Muscle of arm (tissue), 12 donors: Measurements from ENCODE around the gene CUL2. TPM values are rescaled to one million over a fixed set of nuclear protein-coding genes. Genes with fewer than 3 reads are reported as not detected.
"Not testable (repeated sequence)": the region's sequence is repeated elsewhere in the genome, so short reads cannot be mapped to it uniquely, and the experiment has no call there.

ENCODE experiments used
- DNase-seq: peaks from one replicate; pipeline ENCODE4 v3.0.0-alpha.2; 2013
- polyA plus RNA-seq, 12 donors: library from polyadenylated mRNA; unstranded; fragments of 120-200 nt; gene quantifications; one replicate each; pipeline ENCODE4 v1.2.1, GENCODE V29; 2013; ENCODE audit not compliant: insufficient read length in 12 of 12

CUL2 gene
- polyA plus RNA-seq, 12 donors = 28.7 to 53.2 (median 45.1) TPM; not detected in 1

DNA sequence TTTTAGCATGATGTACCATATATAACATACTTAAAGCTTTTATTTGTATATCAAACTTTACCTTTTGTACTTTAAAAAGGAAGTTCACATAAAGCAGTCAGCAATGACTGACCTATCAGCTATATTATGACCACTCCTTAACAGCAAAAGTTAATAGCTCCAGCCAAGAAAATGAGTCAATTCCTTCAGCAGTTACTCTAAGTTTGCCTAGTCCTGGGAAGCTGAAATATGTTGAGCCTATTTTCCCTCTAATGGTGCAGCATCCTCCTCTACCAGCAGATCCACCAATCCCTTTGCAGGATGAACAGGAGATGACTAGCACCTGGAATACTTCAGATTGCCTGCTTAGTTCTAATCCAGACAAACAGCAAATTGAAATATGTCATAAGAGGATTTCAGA lies 64.2 kb downstream of the CUL2 start:
- no peak for DNase-seq

DNA sequence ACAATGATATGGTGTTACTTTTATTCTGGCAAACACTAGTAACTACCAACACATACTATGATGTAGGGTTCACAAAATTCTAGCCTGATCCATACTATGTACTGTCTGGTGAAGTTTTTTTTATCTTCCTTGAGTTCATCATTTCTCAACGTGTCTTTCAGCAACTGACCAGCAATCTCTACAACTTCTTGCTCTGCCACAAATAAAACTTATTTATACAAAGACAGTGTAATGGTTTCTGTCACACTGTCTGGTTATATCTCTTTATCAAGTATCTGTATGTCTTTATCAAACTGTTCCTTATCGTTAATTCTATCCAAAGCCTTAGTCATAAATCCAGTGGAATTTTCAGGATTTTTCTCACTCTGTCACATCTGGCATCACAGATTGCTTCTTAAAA lies 69.7 kb downstream of the CUL2 start:
- no peak for DNase-seq

DNA sequence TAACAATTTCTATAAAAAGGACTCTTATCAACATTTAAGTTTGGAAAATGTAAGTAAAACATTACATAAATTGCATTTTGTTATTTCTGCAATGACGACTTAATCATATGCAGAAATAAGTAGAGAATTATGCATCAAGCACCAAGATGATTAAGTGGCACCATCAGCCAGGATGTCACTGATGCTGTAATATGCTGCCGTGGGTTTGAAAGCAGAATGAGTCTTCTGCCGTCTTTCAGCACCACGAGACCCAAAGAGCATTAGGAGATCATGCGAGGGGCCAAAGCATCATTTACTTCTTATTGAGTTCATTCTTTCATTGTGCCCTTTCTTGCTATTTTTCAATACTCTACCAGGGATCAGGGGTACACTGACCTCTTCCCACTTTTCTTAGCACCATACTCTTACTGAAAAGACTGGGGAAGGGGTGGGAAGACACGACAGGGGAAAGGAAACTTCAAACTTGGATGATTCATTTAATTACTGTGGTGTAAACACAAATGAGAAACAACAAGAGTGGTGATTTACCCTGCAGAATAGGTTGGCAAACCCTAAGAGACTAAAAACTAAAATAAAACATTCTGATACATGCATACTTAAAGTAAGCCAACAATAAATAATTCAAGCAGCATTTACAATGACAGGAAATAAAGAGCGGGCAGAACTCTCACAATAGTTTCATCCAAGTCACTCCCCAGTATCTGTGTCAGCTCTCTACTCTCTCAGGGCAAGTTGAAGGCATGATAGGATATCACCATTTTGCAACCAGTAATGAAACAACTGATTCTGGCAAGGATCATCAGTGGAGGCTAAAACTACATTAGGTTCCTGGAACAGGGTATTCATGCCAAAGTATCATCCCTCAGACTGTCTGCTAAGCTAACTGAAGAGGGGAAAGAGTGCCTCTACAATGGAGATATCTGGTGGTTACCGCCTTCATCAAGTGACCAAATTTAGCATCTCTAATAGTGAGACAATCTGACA lies 70.8 kb downstream of the CUL2 start:
- DNase-seq = no peak

DNA sequence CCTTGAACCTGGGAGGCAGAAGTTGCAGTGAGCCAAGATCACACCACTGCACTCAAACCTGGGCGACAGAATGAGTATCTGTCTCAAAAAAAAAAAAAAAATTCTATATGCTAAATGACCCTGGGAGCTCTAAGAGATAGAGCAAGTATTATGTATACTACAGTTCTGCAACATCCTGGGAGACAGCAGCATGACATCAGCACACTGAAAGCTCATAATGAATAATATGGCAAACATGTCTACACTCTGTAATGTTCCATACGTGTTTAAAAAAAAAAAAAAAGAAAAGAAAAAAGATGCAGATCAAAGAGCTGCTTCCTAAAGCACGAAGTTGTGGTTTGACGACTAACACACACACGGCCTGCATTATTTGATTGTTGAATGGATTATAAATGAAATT lies 72.5 kb downstream of the CUL2 start:
- DNase-seq = no peak

DNA sequence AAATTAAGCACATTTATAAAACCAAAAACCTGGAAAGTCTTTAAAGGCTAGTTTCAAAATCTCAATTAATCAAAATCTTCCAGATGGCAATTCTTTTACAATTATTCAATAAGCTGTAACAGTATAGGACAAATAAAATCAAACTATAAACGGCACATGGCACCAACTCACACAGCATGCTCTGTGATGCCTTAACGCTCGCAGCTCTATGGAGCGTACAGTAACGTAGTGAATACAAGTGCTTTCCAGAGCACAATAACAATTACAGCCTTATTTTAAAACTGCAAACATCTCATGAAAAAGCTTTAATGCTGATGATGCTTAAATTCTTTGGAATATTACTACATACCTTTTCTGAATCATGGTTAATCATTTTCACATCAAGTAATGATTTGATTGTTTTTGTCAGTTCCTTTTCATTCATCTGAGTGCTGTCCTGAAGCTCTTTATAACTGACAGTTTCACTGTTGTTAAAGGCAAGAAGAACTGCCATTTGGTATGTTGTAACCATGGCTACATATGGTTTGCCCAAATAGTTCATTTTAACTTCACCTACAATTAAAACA lies 74.2 kb downstream of the CUL2 start:
- DNase-seq = no peak

DNA sequence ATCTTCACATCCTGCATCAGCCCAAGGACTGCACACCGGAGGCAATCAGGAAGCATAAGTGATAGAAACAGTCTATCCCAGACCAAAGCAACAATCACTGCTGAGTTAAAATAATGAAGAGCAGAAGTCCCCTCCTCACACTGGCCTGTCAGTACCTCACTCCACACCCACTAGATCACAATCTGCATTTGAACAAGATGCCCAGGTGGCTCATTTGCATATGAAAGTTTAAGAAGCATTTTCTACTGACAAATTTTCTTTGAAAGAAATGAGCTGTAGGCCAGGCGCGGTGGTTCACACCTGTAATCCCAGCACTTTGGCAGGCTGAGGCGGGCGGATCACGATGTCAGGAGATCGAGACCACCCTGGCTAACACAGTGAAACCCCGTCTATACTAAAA lies 77.4 kb downstream of the CUL2 start:
- no peak for DNase-seq

GRCh38 chr10:35011771-35012191 lies 78.4 kb downstream of the CUL2 start:
- no peak for DNase-seq

GRCh38 chr10:35007858-35008301 lies 82.3 kb downstream of the CUL2 start:
- no peak for DNase-seq

DNA sequence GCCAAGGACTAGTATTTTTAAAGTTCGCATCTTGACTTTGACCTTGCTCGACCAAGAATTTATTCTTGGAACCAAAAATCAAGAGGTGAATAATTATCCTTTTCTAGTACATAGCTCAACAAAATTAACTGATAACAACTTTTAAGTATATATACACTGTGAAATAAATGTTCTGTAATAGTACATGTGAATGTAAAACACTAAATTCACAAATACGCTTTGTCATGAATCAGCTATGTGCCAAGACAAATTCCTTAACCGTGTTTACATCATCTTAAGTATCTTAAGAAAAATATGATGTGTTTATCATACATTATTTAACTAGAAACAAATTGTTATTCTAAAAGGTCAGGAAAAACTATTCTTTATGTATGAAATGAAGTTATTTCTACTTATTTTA lies 83.3 kb downstream of the CUL2 start:
- no peak for DNase-seq

DNA sequence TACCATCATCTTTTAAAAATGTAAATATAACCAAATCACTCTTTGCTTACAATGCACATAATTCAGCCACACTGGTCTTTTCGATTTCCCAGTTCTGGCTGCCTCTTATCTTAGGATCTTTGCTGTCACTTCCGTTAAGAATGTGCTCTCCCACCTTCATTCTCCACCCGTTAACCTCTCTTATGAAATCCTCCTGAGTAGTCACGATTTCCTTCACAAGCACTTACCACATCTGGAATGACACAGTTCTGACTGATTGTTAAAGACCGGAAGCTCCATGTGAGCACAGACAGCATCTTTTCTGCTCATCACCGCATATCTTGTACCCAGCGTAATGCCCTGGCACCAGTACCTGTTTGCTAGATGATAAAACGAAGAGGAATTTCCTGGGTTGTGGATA lies 84.3 kb downstream of the CUL2 start:
- no peak for DNase-seq

- DNase-seq = no peak
Observed at GRCh38 chr10:35004651-35005050, 85.5 kb downstream of the CUL2 start.

- no peak for DNase-seq
Observed at GRCh38 chr10:35003906-35004305, 86.2 kb downstream of the CUL2 start.

GRCh38 chr10:35000936-35001335 lies 89.2 kb downstream of the CUL2 start:
- DNase-seq = no peak

DNA sequence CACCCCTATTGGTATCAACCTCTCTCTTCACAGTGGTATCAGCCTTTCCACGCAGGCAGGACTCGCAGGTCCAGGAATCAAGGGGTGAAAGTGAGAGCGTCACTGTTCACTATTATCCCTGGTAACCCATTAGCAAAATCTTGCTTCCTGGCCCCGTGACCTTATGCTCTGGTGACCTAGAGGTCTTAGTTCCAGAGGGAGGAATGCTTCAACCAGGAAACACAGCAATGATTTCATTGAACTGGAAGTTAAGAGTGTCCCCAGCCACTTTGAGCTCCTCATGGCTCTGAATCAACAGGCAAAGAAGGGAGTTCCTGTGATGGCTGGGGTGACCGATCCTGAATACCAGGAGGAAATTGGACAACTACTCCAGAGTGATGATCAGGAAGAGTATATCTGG lies 90.6 kb downstream of the CUL2 start:
- DNase-seq = no peak

DNA sequence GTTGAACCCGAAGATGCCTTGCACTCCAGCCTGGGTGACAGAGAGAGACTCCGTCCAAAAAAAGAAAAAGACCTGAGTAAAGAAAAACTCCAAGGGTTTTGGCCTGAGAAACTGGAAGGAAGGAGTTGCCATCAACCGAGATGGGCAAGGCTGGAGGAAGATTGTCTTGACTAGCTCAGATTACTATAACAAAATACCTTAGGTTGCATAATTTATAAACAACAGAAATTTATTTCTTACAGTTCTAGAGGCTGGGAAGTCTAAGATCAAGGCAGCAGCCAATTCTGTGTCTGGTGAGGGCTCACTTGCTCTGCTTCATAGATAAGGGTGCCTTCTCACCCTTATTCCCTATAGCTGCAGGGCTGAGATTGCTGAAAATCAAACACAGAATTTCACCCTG lies 91.2 kb downstream of the CUL2 start:
- DNase-seq = no peak

DNA sequence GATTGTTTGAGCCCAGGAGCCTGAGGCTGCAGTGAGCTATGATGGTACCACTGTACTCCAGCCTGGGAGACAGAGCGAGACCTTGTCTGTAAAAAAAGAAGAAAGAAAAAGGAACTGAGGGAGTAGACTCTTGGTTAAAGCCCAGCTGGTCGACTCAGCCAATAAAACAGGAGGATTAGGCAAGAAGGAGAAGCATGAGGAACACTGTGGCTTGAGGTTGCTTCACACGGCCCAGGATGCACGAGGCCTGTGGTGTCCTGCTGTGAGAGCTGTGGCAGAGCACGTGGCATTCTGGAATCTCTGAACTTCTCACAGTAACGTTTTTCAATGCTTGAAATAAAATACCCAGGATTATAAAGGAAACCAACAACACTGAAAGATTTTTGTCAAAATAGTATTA lies 93.3 kb downstream of the CUL2 start:
- no peak for DNase-seq

DNA sequence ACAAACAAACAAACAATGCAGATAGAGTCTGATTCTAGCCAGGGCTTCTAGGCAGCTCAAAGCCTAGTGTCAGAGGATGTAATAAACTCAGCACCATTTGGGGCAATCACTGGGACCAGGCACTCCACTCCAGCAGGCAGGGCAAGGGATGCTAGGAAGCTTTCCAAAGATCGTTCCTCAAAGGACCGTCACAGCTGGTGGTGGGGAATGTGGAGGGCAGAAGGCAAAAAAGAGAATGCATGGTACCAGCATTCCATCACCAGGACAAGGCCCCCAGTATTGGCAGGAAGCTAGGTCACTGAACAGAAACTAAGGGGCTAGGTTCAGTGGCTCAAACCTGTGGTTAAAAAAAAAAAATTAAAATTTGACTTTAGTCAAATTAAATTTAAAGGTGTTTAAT lies 94.2 kb downstream of the CUL2 start:
- DNase-seq = no peak

DNA sequence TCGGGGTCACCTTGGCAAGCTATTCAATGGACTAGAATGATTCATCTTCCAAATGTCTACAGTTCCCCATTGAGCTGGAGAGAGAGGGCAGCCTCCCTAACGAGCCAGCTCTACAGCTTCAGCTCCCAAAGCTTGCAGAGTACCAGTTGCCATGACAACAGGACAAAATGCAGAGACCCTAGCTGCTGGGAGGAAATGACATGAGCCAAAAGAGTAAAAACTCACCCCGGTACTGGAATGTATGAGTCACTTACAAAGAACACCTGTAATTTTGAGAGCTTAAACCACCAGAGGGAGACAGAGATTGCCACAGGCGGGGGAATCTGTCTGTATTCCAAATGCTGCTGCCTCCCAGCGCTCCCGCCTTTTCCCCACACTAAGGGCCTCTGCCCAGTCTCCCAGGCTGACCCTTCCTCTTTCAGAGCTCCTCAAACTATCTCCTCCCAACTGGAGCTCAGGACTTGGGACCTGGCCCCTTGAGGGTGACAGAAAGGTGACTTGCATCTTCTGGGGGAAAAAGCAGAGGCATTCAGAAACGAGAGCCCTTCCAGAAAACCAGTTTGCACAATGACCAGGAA lies 95.5 kb downstream of the CUL2 start:
- peak; percentile 28 for DNase-seq

- DNase-seq = no peak
Observed at GRCh38 chr10:34993782-34994181, 96.4 kb downstream of the CUL2 start.

DNA sequence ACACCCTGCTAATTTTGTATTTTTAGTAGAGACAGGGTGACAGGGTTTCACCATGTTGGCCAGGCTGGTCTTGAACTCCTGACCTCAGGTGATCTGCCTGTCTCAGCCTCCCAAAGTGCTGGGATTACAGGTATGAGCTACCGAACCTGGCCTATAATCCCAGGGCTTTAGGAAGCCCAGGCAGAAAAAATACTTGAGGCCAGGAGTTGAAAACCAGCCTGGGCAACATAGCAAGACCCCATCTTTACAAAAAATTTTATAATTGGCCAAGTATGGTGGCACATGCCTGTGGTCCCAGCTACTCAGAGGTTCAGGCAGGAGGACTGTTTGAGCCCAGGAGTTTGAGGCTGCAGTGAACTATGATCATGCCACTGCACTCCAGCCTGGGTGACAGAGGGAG lies 99.0 kb downstream of the CUL2 start:
- DNase-seq = not testable (repeated sequence)

DNA sequence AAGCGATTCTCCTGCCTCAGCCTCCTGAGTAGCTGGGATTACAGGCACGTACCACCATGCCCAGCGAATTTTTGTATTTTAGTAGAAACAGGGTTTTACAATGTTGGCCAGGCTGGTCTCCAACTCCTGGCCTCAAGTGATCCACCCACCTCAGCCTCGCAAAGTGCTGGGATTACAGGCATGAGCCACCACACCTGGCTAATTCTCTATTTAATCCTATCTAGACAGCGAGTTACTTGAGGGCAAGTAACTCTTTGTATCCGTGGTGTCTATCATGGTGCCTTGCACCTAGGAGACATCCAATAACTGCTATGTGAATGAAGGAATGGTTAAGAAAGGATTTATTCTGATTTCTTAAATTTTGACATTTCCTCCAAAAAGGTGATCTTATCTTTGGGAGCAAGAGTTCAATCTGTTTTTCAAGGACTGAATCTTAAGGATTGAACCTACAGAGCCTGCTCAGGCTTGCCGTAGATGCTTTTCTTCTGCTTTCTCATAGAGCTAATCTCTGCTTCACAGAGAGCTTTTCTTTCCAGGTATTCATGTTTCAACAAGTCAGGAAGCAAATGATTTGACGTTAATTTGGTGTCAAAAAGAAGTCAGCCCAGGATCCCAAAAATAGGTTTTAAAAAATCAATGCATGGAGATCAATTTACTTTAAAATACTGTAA lies 101.6 kb downstream of the CUL2 start:
- no peak for DNase-seq

- no peak for DNase-seq
Observed at GRCh38 chr10:34985823-34986222, 104.3 kb downstream of the CUL2 start.
